HG03432 (cell line): ENCODE results near the gene MUC15.
"Not testable (repeated sequence)": the region's sequence is repeated elsewhere in the genome, so short reads cannot be mapped to it uniquely, and the experiment has no call there.

Experiments used
- ATAC-seq: cut with Tn5 transposase; IDR thresholded peaks from one replicate; pipeline ENCODE4 v1.9.1; 2021; ENCODE audit warnings: mild to moderate bottlenecking, moderate library complexity; ENCODE audit not compliant: unreplicated experiment

Gene MUC15

GRCh38 chr11:26571861-26572654 is at the start of gene MUC15:
Gene MUC15 (minus strand): TSS chr11:26572263. CDS start chr11:26567094, 5,169 bp downstream.
- no peak for ATAC-seq

GRCh38 chr11:26621132-26621531 is 49.1 kb upstream of the MUC15 start:
- no peak for ATAC-seq

GRCh38 chr11:26620282-26621045 is 48.4 kb upstream of the MUC15 start:
- no peak for ATAC-seq

- no peak for ATAC-seq
These were observed 46.4 kb upstream of the MUC15 start for GRCh38 chr11:26618441-26618840.

- no peak for ATAC-seq
These were observed 41.7 kb upstream of the MUC15 start for GRCh38 chr11:26613759-26614158.

- ATAC-seq: peak; percentile 56
These were observed 36.6 kb upstream of the MUC15 start for GRCh38 chr11:26608507-26609146.

- peak; percentile 66 for ATAC-seq
These were observed 35.9 kb upstream of the MUC15 start for GRCh38 chr11:26607725-26608506.

- ATAC-seq: no peak
These were observed 27.9 kb upstream of the MUC15 start for GRCh38 chr11:26599876-26600434.

- no peak for ATAC-seq
These were observed 27.4 kb upstream of the MUC15 start for GRCh38 chr11:26599425-26599824.

- no peak for ATAC-seq
These were observed 25.8 kb upstream of the MUC15 start for GRCh38 chr11:26597899-26598298.

- ATAC-seq: not testable (repeated sequence)
These were observed 25.1 kb upstream of the MUC15 start for GRCh38 chr11:26597049-26597689.

GRCh38 chr11:26595207-26595865 is 23.3 kb upstream of the MUC15 start:
- ATAC-seq: not testable (repeated sequence)

GRCh38 chr11:26593691-26594090 is 21.6 kb upstream of the MUC15 start:
- ATAC-seq: no peak

- no peak for ATAC-seq
These were observed 15.0 kb upstream of the MUC15 start for GRCh38 chr11:26587073-26587472.

GRCh38 chr11:26584818-26585217 is 12.8 kb upstream of the MUC15 start:
- peak; percentile 53 for ATAC-seq

GRCh38 chr11:26583550-26583949 is 11.5 kb upstream of the MUC15 start:
- no peak for ATAC-seq

- no peak for ATAC-seq
These were observed 8.9 kb upstream of the MUC15 start for GRCh38 chr11:26580929-26581328.

GRCh38 chr11:26579683-26580082 is 7.6 kb upstream of the MUC15 start:
- no peak for ATAC-seq

GRCh38 chr11:26578998-26579661 is 7.1 kb upstream of the MUC15 start:
- ATAC-seq: no peak
